Hepatocyte (in vitro differentiated cells): Measurements from ENCODE around the gene STK33.

ENCODE experiments used
- CTCF ChIP-seq: fragments of 200-600 bp; sonication (generic); IDR thresholded peaks from 2 replicates; pipeline ENCODE4 v1.5.1; 2016; ENCODE audit warnings: antibody characterized with exemption, mild to moderate bottlenecking; ENCODE audit not compliant: poor library complexity
- EZH2 ChIP-seq: fragments of 200-600 bp; sonication (generic); IDR thresholded peaks from 2 replicates; pipeline ENCODE4 v1.6.1; 2016; ENCODE audit warnings: antibody characterized with exemption, mild to moderate bottlenecking, borderline replicate concordance
- EZH2phosphoT487 ChIP-seq: fragments of 200-600 bp; sonication (generic); IDR thresholded peaks from one replicate; pipeline ENCODE4 v1.6.1; 2018; ENCODE audit warnings: antibody characterized with exemption, mild to moderate bottlenecking, low read depth, moderate library complexity; ENCODE audit not compliant: unreplicated experiment, severe bottlenecking

GRCh38 chr11:8370812-8371515 is 223.1 kb downstream of the STK33 start:
- TF ChIP-seq CTCF (no peak), EZH2phosphoT487 (no peak), EZH2 (no peak)
